GM08714 (cell line): ENCODE measurements around the gene PCDH8.
"Not testable (repeated sequence)": the region's sequence is repeated elsewhere in the genome, so short reads cannot be mapped to it uniquely, and the experiment has no call there.

ENCODE experiments used
- H3K4me3 ChIP-seq: fragments of 200-500 bp; sonication (Bioruptor generic); 2 replicates; pipeline ENCODE4 v1.5.1; 2014; ENCODE audit warnings: mild to moderate bottlenecking, low read length, inconsistent platforms
- ZNF274 ChIP-seq: IDR thresholded peaks from 2 replicates; pipeline ENCODE4 v1.6.1; 2012; ENCODE audit warnings: mild to moderate bottlenecking, low read depth, low read length

PCDH8 gene

DNA sequence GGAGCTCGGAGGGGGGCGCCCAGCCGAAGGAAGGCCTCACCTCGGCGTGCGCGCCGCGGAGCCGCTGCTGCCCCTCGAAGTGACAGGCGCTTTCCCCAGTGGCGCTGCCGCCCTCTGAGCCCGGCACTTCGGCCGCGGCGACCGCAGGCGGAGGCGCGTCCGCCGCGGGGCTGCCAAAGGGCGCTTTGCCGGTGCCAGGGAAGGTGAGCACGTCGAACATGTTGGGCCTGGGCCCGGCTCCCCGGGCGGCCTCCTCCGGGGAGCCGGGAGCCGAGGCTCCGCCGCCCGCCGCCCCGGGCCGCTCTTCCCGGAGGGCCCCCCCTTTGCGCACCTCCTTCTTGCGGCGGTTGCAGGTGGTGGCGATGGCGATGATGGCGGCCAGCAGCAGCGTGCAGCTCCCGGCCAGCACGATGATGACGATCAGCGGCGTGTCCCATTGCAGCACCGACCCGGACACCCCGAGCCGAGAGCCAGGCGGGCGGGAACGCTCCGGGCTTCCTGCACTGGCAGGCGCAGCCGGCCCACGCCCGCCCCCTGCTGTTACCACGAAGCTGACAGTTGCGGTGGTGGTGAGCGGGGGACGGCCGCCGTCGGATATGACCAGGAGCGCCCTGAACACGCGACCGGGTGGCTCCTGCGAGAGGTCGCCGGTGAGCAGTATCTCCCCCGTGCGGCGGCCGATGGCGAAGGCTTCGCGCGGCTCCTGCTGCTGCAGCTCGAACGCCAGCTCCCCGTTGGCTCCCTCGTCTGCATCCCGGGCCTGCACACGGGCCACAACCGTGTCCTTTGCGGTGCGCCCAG lies 2.5 kb downstream of the PCDH8 start:
- no peak for TF ChIP-seq ZNF274
- no peak overlapping the region for H3K4me3 ChIP-seq

DNA sequence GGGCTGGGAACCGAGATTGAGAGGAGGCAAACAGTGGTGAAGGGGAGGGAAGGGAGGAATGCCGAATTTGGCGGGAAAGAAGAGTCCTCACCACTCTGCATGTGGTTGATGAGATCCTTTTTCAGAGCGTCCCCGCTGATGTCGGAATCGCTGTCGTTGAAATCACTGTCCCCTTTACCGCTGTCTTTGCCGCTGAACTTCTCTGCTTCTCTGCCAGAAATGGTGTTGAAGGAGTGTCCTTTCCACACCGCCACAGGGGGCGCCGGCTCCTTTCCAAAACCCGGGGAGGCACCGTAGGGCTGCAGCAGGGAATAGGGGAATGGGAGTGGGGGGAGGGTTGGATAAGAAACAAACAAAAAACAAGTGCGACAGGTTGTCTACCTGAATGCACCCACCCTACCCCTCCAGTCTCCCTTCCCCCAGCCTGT lies 3.1 kb downstream of the PCDH8 start:
- TF ChIP-seq ZNF274: no peak
- no peak overlapping the region for H3K4me3 ChIP-seq

DNA sequence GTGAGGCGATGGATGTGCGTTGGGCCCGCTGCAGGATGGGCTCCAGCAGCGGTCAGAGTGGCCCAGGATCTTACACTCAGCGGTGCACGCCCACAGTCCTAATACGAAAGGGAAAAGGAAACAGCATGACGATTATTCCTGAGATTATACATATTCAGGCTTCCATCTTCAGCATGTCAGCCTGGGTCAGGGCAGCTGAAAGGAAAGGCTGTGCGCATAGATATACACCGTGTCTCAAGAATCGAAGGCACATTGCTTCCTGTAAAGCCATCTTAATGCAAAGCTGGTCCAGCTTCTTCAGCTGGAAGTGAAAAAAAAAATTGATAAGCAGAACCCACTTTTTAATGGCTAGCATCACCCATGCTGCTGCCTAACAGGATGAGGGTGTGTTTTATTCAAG lies 3.6 kb downstream of the PCDH8 start:
- TF ChIP-seq ZNF274: no peak
- H3K4me3 ChIP-seq: no peak overlapping the region

DNA sequence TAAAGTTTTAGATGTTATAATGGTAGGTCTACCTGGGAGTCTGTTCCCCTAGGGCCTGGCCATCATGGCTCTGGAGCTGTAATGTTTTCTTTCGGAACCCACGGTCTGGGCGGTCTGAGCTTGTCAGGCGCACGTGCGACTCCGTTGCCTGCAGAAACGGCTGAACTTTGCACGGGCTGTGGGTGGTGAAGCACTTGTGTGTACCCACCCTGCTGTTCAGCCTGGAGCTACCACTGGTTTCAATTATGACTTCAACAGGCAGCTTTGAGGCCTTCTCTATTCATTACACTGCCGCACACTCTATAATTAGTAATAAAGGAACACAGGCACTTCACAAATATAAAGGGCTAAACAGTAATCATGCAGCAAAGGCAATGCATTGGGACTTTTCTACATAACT lies 6.0 kb downstream of the PCDH8 start:
- H3K4me3 ChIP-seq: no peak overlapping the region
- no peak for TF ChIP-seq ZNF274

DNA sequence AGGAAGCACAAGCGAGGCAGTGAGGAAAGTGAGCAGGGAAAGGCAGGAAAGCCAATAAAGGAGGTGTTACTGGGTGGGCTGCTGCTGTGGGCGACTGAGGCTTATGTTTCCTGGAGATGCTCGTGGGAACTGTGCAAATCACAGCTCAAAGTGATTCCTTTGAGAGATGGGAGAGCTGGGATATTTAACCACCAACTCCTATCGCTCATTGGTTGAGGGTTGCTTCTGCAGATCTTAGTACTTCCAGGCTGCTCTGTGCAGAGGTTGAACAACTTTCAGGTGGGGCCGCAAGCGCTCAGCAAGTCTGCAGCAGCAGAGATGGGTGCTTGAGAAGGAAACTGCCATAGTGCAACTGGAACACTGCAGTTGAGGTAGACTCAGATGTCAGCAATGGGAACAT lies 8.4 kb downstream of the PCDH8 start:
- no peak for TF ChIP-seq ZNF274
- no peak overlapping the region for H3K4me3 ChIP-seq

DNA sequence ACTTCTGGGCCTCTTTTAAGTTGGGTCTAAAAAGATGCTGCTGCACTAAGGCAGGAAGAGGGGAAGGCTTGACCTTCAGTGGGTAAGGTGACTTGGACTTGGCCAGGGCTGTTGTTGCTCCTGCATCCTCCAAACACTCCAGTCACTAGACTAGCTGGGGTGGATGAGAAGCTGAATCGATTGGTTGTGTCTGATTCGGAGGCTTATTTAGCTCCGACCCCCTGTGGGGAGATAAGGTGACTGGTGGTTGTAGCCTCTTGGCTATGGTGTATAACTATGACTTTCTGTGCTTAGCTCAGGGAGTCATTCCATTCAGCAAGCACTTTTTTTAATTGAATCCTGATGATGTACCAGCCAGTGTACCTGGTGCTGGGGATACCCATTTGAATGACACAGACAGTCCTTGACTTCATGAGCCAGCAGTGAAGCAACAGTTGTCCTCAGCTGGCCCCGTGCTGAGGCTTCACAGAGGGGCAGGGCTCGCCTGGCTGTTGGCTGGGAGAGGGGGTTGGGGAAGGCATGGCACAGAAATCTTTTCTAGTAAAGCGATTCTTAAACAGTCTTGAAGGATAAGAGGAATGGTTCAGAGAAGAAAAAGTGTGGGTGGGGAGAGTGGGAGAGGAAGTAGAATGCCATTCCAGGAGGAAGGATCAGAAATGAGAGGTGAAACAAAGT lies 9.9 kb downstream of the PCDH8 start:
- no peak overlapping the region for H3K4me3 ChIP-seq

DNA sequence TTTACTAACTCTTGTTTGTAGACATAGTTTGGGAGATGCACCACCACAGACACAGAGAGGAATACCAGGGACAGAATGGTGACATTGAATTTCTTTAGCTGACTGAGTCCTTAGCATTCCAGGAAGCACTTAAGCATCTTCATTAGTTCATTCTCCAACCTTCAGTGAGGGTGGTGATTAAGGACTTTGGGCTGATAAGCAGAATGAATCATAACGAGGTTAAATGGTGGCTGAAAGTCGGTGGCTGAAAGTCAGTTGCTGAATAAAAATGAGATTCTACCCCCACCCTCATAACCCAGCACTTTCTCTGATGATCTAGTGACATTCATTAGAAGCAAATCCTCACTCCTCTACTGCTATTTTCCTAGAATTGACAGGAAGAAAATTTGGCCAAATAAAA lies 10.6 kb downstream of the PCDH8 start:
- TF ChIP-seq ZNF274: no peak
- H3K4me3 ChIP-seq: no peak overlapping the region

More for the DNA sequence above, 9.9 kb downstream of the PCDH8 start:
- TF ChIP-seq ZNF274: no peak

DNA sequence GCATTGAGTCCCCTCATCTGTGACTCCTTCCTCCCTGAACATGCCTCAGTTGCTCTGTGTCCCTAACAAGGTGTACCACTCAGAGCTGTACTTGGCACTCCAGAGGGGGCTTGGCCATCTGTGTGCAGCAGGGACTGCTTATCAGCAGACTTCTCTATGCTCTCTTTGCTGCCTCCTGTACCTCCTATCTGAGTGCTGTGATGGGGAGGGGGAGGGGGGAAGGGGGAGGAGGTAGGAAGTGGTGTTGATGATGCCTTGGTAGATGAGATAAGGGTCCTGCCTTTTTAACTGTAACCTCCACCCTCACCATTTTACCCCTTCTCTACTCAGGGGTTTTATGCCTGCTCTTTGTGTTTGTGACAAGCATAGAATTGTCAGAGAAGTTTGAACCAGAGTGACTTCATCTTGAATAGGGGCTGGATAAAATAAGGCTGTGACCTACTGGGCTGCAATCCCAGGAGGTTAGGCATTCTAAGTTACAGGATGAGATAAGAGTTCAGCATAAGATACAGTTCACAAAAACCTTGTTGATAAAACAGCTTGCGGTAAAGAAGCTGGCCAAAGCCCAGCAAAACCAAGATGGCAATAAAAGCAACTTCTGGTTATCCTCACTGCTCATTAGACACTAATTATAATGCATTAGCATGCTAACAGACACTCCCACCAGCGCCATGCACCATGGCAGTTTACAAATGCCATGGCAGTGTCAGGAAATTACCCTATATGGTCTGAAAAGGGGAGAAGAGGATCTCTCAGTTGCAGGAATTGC lies 13.2 kb downstream of the PCDH8 start:
- TF ChIP-seq ZNF274: no peak

DNA sequence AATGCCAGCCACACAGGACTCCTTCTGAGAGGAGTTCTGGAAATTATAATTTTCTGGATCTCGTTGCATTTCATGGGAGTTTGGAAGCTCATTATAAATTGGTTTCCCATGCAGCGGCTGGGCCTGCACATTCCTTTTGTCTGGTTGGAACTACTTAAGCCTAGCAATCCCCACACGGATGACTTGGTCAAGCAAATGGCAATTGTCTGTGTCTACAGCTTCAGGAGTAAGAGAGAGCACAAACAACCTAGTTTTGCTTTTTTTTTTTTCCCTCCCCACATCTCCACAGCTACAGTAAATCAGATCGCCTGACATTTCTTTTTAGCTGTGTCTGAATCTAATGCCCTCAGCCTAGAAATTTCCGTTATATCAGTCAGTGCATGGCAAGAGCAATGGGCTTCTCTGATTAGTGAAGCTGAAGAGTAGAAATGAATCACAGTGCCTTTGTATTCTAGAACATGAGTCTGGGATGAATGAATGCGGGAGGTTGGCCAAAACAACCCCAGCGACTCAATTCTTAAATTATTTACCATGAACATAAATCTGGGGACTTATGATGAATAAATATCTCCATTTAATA lies 15.1 kb downstream of the PCDH8 start:
- H3K4me3 ChIP-seq: no peak overlapping the region
- TF ChIP-seq ZNF274: no peak

More for the DNA sequence above, 13.2 kb downstream of the PCDH8 start:
- no peak overlapping the region for H3K4me3 ChIP-seq

DNA sequence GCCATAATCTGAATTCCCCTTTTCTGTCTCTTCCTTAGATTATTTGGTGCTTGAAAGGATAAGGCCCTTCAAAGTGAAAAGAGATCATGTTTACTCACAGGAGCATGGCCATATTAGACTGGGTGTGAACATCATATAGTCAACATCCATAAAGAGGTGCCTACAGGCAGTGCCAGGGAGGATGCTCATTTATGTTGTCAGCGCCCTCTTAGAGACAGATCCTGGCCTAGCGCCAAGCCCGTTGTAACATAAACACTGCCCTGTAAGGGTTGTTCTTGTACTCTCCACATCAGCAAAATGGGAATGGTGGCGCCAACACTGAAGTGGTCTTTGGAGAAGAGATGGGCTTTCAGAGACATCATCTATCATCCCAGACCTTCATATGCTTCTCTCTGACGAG lies 16.1 kb downstream of the PCDH8 start:
- H3K4me3 ChIP-seq: no peak overlapping the region
- no peak for TF ChIP-seq ZNF274

DNA sequence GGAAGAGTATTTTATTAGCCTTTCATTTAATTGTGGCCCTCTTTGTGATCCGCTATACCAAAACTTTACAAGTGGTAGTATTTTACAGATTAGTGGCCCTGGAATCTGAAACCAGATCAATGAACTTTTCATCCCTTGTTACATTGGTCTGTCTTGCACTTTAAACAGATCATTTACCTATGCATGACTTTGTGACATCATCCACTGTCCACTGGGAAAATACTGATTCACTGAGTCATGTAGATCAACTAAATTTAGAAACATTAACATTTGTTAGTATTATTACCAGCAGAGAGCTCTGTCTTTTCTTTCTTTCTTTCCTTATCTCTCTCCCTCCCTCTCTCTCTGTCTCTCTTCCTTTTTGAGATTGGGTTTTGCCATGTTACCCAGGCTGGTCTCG lies 17.5 kb downstream of the PCDH8 start:
- no peak for TF ChIP-seq ZNF274
- H3K4me3 ChIP-seq: no peak overlapping the region

DNA sequence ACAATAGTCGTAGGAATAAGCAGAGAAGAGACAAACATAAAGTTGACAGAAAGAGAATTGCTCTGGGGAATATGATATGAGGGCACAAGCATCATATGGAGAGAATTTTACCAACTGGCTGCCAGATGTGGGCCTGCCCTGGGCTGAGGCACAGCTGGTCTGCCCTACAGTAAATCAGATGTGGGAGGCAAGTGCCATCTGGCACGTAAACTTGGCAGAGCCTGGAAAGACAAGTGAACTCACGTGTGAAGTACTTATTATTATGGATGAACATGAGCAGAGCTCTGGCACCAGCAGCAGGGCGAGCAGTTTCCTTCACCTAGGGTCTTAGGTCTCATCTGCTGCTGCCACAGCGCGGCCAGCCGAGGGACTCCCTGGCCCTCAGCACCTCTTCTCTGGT lies 20.6 kb downstream of the PCDH8 start:
- TF ChIP-seq ZNF274: no peak
- no peak overlapping the region for H3K4me3 ChIP-seq

DNA sequence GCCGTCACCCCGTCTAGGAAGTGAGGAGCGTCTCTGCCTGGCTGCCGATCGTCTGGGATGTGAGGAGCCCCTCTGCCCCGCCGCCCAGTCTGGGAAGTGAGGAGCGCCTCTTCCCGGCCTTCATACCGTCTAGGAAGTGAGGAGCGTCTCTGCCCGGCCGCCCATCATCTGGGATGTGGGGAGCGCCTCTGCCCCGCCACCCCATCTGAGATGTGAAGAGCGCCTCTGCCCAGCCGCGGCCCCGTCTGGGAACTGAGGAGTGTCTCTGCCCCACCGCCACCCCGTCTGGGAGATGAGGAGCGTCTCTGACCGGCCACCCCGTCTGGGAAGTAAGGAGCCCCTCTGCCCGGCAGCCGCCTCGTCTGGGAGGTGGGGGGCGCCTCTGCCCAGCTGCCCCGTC lies 30.6 kb downstream of the PCDH8 start:
- H3K4me3 ChIP-seq: not testable (repeated sequence)

DNA sequence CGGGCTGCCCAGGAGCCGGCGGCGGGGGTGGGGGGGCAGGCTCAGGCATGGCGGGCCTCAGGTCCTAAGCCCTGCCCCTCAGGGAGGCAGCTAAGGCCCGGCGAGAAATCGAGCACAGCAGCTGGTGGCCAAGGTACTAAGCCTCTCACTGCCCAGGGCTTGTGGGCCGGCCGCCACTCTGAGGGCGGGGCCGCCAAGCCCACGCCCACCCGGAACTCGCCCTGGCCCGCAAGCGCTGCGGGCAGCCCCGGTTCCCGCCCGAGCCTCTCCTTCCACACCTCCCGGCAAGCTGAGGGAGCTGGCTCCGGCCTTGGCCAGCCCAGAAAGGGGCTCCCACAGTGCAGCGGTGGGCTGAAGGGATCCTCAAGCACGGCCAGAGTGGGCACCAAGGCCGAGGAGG lies 33.1 kb downstream of the PCDH8 start:
- TF ChIP-seq ZNF274: no peak
- H3K4me3 ChIP-seq: no peak overlapping the region

DNA sequence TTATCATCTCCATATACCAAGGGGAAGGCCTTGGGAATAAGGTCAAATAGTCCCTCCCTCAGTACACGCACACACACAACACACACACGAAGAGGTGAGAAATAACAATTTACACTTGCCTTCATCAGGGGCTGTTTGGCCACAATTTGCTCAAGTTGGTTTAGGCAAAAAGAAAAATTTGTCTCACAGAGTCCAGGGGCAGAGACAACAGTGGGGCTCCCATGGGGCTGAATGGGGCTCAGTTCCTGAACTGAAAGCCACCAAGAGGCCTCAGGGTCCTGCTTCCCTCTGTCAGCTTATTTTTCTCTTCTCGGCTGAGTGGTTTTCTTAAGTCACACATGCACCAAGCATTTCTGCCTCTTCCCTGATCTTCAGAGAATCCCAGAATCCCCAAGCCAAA lies 35.5 kb downstream of the PCDH8 start:
- H3K4me3 ChIP-seq: no peak overlapping the region

More for the DNA sequence above, 35.5 kb downstream of the PCDH8 start:
- no peak for TF ChIP-seq ZNF274
